CD14-positive monocyte (primary cell): Measurements from ENCODE around the gene TIMP1. TPM values are rescaled to one million over a fixed set of nuclear protein-coding genes. Genes with fewer than 3 reads are reported as not detected.

Experiments used
- DNase-seq, 3 donors: peaks; one replicate each; pipeline ENCODE4 v3.0.0-alpha.2; 2011 to 2022
- H2AFZ ChIP-seq: 2 replicates; pipeline ENCODE4 v1.6.0; 2012; ENCODE audit warnings: mild to moderate bottlenecking, low read depth, low read length, inconsistent platforms; ENCODE audit not compliant: insufficient read depth, poor library complexity, severe bottlenecking
- H3K27ac ChIP-seq, 2 donors: 1 replicate in 1 of 2; 2 replicates in 1 of 2; pipeline ENCODE4 v1.5.1; 2012 to 2013; ENCODE audit warnings: low read length in 2 of 2, control low read depth in 1 of 2, inconsistent platforms in 1 of 2, low read depth in 1 of 2, mild to moderate bottlenecking in 1 of 2
- H3K27me3 ChIP-seq, 2 donors: one replicate each; pipeline versions ENCODE4 v1.6.0 to v1.6.1; 2011 to 2013; ENCODE audit warnings: low read length in 2 of 2; ENCODE audit not compliant: control insufficient read depth in 2 of 2, insufficient read depth in 2 of 2
- H3K36me3 ChIP-seq, 2 donors: replicated peaks in 1 of 2; 1 replicate in 1 of 2; 2 replicates in 1 of 2; pipeline versions ENCODE4 v1.5.1 to v1.6.1; 2012 to 2013; ENCODE audit warnings: low read length in 2 of 2, control low read depth in 1 of 2, inconsistent platforms in 1 of 2, mild to moderate bottlenecking in 1 of 2; ENCODE audit not compliant: insufficient read depth in 2 of 2, control insufficient read depth in 1 of 2
- H3K4me1 ChIP-seq, 2 donors: 1 replicate in 1 of 2; 2 replicates in 1 of 2; pipeline versions ENCODE4 v1.5.1 to v1.6.1; 2012 to 2013; ENCODE audit warnings: low read length in 2 of 2, control low read depth in 1 of 2, inconsistent platforms in 1 of 2, mild to moderate bottlenecking in 1 of 2, moderate library complexity in 1 of 2; ENCODE audit not compliant: insufficient read depth in 2 of 2, control insufficient read depth in 1 of 2
- H3K4me2 ChIP-seq: replicated peaks from 2 replicates; pipeline ENCODE3; 2012; ENCODE audit warnings: low read length, moderate library complexity, mild to moderate bottlenecking; ENCODE audit not compliant: poor library complexity, severe bottlenecking; ENCODE audit errors: extremely low read depth
- H3K4me3 ChIP-seq, 3 experiments: fragments of 200-600 bp in 1 of 3; sonication (generic) in 1 of 3; replicated peaks in 1 of 3; 1 replicate in 2 of 3; 2 replicates in 1 of 3; pipeline ENCODE4 v1.5.1; 2011 to 2013; ENCODE audit warnings: low read length in 3 of 3, mild to moderate bottlenecking in 3 of 3, control low read depth in 2 of 3, low read depth in 2 of 3, inconsistent platforms in 1 of 3, moderate library complexity in 1 of 3
- H3K79me2 ChIP-seq: 2 replicates; pipeline ENCODE4 v1.6.0; 2012; ENCODE audit warnings: mild to moderate bottlenecking, control low read depth, inconsistent platforms, low read length, moderate library complexity; ENCODE audit not compliant: insufficient read depth
- H3K9ac ChIP-seq: 2 replicates; pipeline ENCODE4 v1.6.0; 2017; ENCODE audit warnings: low read length, mild to moderate bottlenecking; ENCODE audit not compliant: insufficient read depth, poor library complexity, severe bottlenecking
- H3K9me3 ChIP-seq, 2 donors: replicated peaks in 1 of 2; 1 replicate in 1 of 2; 2 replicates in 1 of 2; pipeline versions ENCODE4 v1.5.1 to v1.6.1; 2012 to 2013; ENCODE audit warnings: low read length in 2 of 2, control low read depth in 1 of 2; ENCODE audit not compliant: control insufficient read depth in 1 of 2, insufficient read depth in 1 of 2
- H4K20me1 ChIP-seq: 2 replicates; pipeline ENCODE4 v1.6.0; 2012; ENCODE audit warnings: mild to moderate bottlenecking, low read length, control low read depth, moderate library complexity; ENCODE audit not compliant: insufficient read depth
- H3K27ac Mint-ChIP-seq, 7 donors: one replicate each; pipeline ENCODE4 v1.8.0; 2020; ENCODE audit warnings: mild to moderate bottlenecking in 7 of 7, mixed read lengths in 7 of 7, moderate library complexity in 6 of 7, inconsistent platforms in 2 of 7
- H3K27me3 Mint-ChIP-seq, 3 donors: one replicate each; pipeline ENCODE4 v1.8.0; 2021 to 2022; ENCODE audit warnings: low read depth in 3 of 3, mild to moderate bottlenecking in 3 of 3, mixed read lengths in 3 of 3, moderate library complexity in 3 of 3, inconsistent platforms in 1 of 3
- H3K36me3 Mint-ChIP-seq, 2 donors: one replicate each; pipeline ENCODE4 v1.8.0; 2020; ENCODE audit warnings: mixed read lengths in 2 of 2, inconsistent platforms in 1 of 2, mild to moderate bottlenecking in 1 of 2
- H3K4me1 Mint-ChIP-seq: one replicate; pipeline ENCODE4 v1.8.0; 2020; ENCODE audit warnings: mild to moderate bottlenecking, mixed read lengths
- H3K4me3 Mint-ChIP-seq, 2 donors: one replicate each; pipeline ENCODE4 v1.8.0; 2020; ENCODE audit warnings: mild to moderate bottlenecking in 2 of 2, mixed read lengths in 2 of 2, moderate library complexity in 1 of 2
- H3K9me3 Mint-ChIP-seq, 7 donors: one replicate each; pipeline ENCODE4 v1.8.0; 2020 to 2022; ENCODE audit warnings: mixed read lengths in 7 of 7, mild to moderate bottlenecking in 6 of 7, moderate library complexity in 6 of 7, inconsistent platforms in 2 of 7
- CTCF ChIP-seq: fragments of 200-600 bp; IDR thresholded peaks from one replicate; pipeline ENCODE4 v1.8.0; 2022; ENCODE audit warnings: antibody characterized with exemption, mild to moderate bottlenecking
- WGBS: methylation state at CpG from one replicate; pipeline ENCODE4 v1.1.5; 2013; ENCODE audit warnings: missing lambda C conversion rate; ENCODE audit not compliant: insufficient coverage; 5-methylcytosine and 5-hydroxymethylcytosine counted together
- intact Hi-C, 2 donors: fragments of 100-400 bp; cut with micrococcal nuclease; formaldehyde crosslinking; loops; one replicate each; pipeline versions ENCODE4 v1.15.0 to v1.15.1; 2023
- polyA plus RNA-seq, 3 donors: library from polyadenylated mRNA; depleted of rRNA in 1 of 3; unstranded in 2 of 3; stranded (reverse) in 1 of 3; fragments of 300-500 nt in 2 of 3; fragments of >200 nt in 1 of 3; fragmentation: Illumina TruSeq in 2 of 3; gene quantifications; 1 replicate in 2 of 3; 2 replicates in 1 of 3; pipeline ENCODE4 v1.2.3, GENCODE V29; 2012 to 2021

Gene TIMP1
- polyA plus RNA-seq, 3 donors: 591 to 682 (median 632) TPM

DNA sequence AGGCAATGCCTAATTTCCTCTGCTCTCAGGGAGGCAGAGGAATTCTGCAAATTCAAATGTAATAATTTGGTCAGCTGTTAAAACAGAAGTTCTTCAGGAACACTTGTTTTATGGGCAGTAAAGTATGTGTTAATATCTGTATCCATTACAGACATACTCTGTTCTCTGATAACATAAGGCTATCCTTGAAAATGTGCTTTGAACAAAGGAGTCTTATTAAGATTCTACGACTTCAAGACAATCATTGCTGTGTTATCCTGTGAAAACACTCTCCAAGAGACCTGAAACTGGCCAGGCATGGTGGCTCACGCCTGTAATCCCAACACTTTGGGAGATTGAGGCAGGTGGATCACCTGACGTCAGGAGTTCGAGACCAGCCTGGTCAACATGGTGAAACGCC lies 49.4 kb downstream of the TIMP1 start:
- no peak overlapping the region for H3K4me3 ChIP-seq
- H3K4me3 Mint-ChIP-seq: peak overlapping the region; percentile 12 to 39
- H4K20me1 ChIP-seq: peaks cover 17% of the 10 kb centered on the region
- peaks cover 16 to 17% of the 10 kb centered on the region in 2 donors for H3K36me3 ChIP-seq
- H3K4me2 ChIP-seq: no peak overlapping the region
- no peak overlapping the region for H2AFZ ChIP-seq
- H3K9me3 Mint-ChIP-seq: peaks cover 0 to 3% (median 0%) of the 10 kb centered on the region in 7 donors
- no peaks in the 10 kb centered on the region for H3K27me3 ChIP-seq
- no peak overlapping the region for H3K9ac ChIP-seq
- H3K27ac ChIP-seq: peak overlapping the region; percentile 91 to 96
- peaks cover 40% of the 10 kb centered on the region for H3K79me2 ChIP-seq
- intact Hi-C loops: loop anchor here (5.0 kb wide), 2 partner anchors 49 to 54 kb away; partner anchors contain the start of gene TIMP1 (in 1 of the 2)
- no peak for TF ChIP-seq CTCF
- peaks cover 89 to 92% of the 10 kb centered on the region in 2 donors for H3K4me1 ChIP-seq
- no peaks in the 10 kb centered on the region for H3K9me3 ChIP-seq
- H3K4me1 Mint-ChIP-seq: peaks cover 48% of the 10 kb centered on the region
- no CpG with 5 or more reads among the region's 5 CpGs for WGBS
- peak overlapping the region in 3 of 7 donors; percentile 77 to 96 (median 87) for H3K27ac Mint-ChIP-seq
- peaks cover 0 to 5% (median 0%) of the 10 kb centered on the region in 3 donors for H3K27me3 Mint-ChIP-seq
- no peak for DNase-seq
- peaks cover 20 to 26% of the 10 kb centered on the region in 2 donors for H3K36me3 Mint-ChIP-seq

- Histone ChIP-seq H3K4me1 (peaks cover 87 to 90% of the 10 kb centered on the region in 2 donors), H3K27ac (peak overlapping the region; percentile 91 to 96), H3K79me2 (peaks cover 35% of the 10 kb centered on the region), H3K4me2 (peak overlapping the region; percentile 31), H4K20me1 (peaks cover 7% of the 10 kb centered on the region), H2AFZ (no peak overlapping the region), H3K36me3 (peaks cover 6 to 7% of the 10 kb centered on the region in 2 donors), H3K27me3 (no peaks in the 10 kb centered on the region), H3K9me3 (no peaks in the 10 kb centered on the region), H3K4me3 (peak overlapping the region in 1 of 3 experiments; percentile 41), H3K9ac (peak overlapping the region; percentile 74)
- H3K4me1 Mint-ChIP-seq: peaks cover 47% of the 10 kb centered on the region
- TF ChIP-seq CTCF: no peak
- DNase-seq: peak; percentile 81 to 91 (median 84)
- WGBS: 0% methylated on average over 1 of the region's 4 CpGs
- peak overlapping the region in 1 of 7 donors; percentile 85 for H3K27ac Mint-ChIP-seq
- peaks cover 13 to 19% of the 10 kb centered on the region in 2 donors for H3K36me3 Mint-ChIP-seq
- peaks cover 0 to 4% (median 0%) of the 10 kb centered on the region in 3 donors for H3K27me3 Mint-ChIP-seq
- H3K4me3 Mint-ChIP-seq: peak overlapping the region; percentile 16 to 64
- peaks cover 0 to 4% (median 0%) of the 10 kb centered on the region in 7 donors for H3K9me3 Mint-ChIP-seq
- intact Hi-C loops: loop anchor here (5.0 kb wide), 2 partner anchors 50 to 55 kb away; partner anchors contain the start of gene TIMP1 (in 1 of the 2)
Measured at GRCh38 chrX:47632666-47633065, 50.4 kb downstream of the TIMP1 start.
